Coronary artery (tissue), 2 donors: ENCODE data around the gene HACL1.

Source experiments
- DNase-seq: peaks from one replicate; pipeline ENCODE4 v3.0.0-alpha.2; 2017; ENCODE audit warnings: low spot score
- H3K27ac ChIP-seq, 2 donors: fragments of 200-600 bp; sonication (generic); one replicate each; pipeline ENCODE4 v1.5.1; 2016 to 2019
- H3K4me3 ChIP-seq: fragments of 200-600 bp; sonication (generic); 2 replicates; pipeline ENCODE4 v1.5.1; 2016; ENCODE audit warnings: mild to moderate bottlenecking, moderate library complexity
- CTCF ChIP-seq: fragments of 200-600 bp; sonication (generic); IDR thresholded peaks from one replicate; pipeline ENCODE4 v1.5.1; 2019; ENCODE audit warnings: antibody characterized with exemption

Gene HACL1

GRCh38 chr3:15527031-15527459, 74.3 kb downstream of the HACL1 start:
- no peak for DNase-seq
- Histone ChIP-seq H3K4me3 (no peak overlapping the region), H3K27ac (no peak overlapping the region)
- TF ChIP-seq CTCF = no peak

- no peak for DNase-seq
- TF ChIP-seq CTCF = no peak
- Histone ChIP-seq H3K4me3 (no peak overlapping the region), H3K27ac (no peak overlapping the region)
These were observed 75.6 kb downstream of the HACL1 start for GRCh38 chr3:15525790-15526189.

- H3K27ac ChIP-seq = no peak overlapping the region
- TF ChIP-seq CTCF = no peak
- H3K4me3 ChIP-seq = no peak overlapping the region
- no peak for DNase-seq
These were observed 77.5 kb downstream of the HACL1 start for GRCh38 chr3:15523660-15524417.

- no peak for TF ChIP-seq CTCF
- DNase-seq = no peak
- Histone ChIP-seq H3K27ac (no peak overlapping the region), H3K4me3 (no peak overlapping the region)
These were observed 79.4 kb downstream of the HACL1 start for GRCh38 chr3:15522016-15522415.

GRCh38 chr3:15521573-15521965, 79.8 kb downstream of the HACL1 start, which contains the start of gene COLQ:
Gene COLQ, minus strand, starts transcription at chr3:15521706. Its CDS starts 81 bp downstream, at chr3:15521625.
- DNase-seq = no peak
- peak within 1 kb of the TSS; percentile 57 for H3K4me3 ChIP-seq
- H3K27ac ChIP-seq = peak within 1 kb of the TSS in 1 of 2 donors; percentile 46

GRCh38 chr3:15520804-15521572, 80.4 kb downstream of the HACL1 start:
- TF ChIP-seq CTCF = no peak
- DNase-seq = no peak
- H3K27ac ChIP-seq = peak overlapping the region in 1 of 2 donors; percentile 46
- peak overlapping the region; percentile 57 for H3K4me3 ChIP-seq

More at GRCh38 chr3:15521573-15521965, 79.8 kb downstream of the HACL1 start, which contains the start of gene COLQ:
- TF ChIP-seq CTCF = no peak
